ENCODE measurements around the gene MRAS.

The MRAS gene

GRCh38 chr3:138404121-138404520, 55.7 kb downstream of the MRAS start:
- Histone ChIP-seq H3K27ac (no peak overlapping the region), H3K4me3 (ENCODE audit: low read depth, low read length) (no peak overlapping the region), H3K4me2 (ENCODE audit: low read length) (no peak overlapping the region), H3K36me3 (ENCODE audit: control insufficient read depth, insufficient read depth, low read length) (no peaks in the 10 kb centered on the region), H3K79me2 (no peaks in the 10 kb centered on the region), H3K9ac (no peak overlapping the region), H3K27me3 (ENCODE audit: control insufficient read depth, insufficient read depth, low read length) (no peaks in the 10 kb centered on the region), H2AFZ (no peak overlapping the region), H3K4me1 (no peaks in the 10 kb centered on the region), H3K9me3 (ENCODE audit: control insufficient read depth, low read length) (no peaks in the 10 kb centered on the region)
- TF ChIP-seq CTCF (IDR thresholded peaks at IDR 0.05), result no peak

GRCh38 chr3:138405001-138405400, 56.6 kb downstream of the MRAS start:
- Histone ChIP-seq H3K9ac (no peak overlapping the region), H3K9me3 (ENCODE audit: control insufficient read depth, low read length) (no peaks in the 10 kb centered on the region), H3K27me3 (ENCODE audit: control insufficient read depth, insufficient read depth, low read length) (no peaks in the 10 kb centered on the region), H3K4me1 (no peaks in the 10 kb centered on the region), H3K36me3 (ENCODE audit: control insufficient read depth, insufficient read depth, low read length) (no peaks in the 10 kb centered on the region), H3K4me2 (ENCODE audit: low read length) (no peak overlapping the region), H3K4me3 (ENCODE audit: low read depth, low read length) (no peak overlapping the region), H3K79me2 (no peaks in the 10 kb centered on the region), H3K27ac (no peak overlapping the region), H2AFZ (no peak overlapping the region)
- TF ChIP-seq CTCF (IDR thresholded peaks at IDR 0.05), result no peak

GRCh38 chr3:138405486-138405885, 57.1 kb downstream of the MRAS start:
- Histone ChIP-seq H3K9ac (no peak overlapping the region), H3K4me3 (ENCODE audit: low read depth, low read length) (no peak overlapping the region), H3K4me1 (no peaks in the 10 kb centered on the region), H3K9me3 (ENCODE audit: control insufficient read depth, low read length) (no peaks in the 10 kb centered on the region), H2AFZ (no peak overlapping the region), H3K27me3 (ENCODE audit: control insufficient read depth, insufficient read depth, low read length) (no peaks in the 10 kb centered on the region), H3K4me2 (ENCODE audit: low read length) (no peak overlapping the region), H3K36me3 (ENCODE audit: control insufficient read depth, insufficient read depth, low read length) (no peaks in the 10 kb centered on the region), H3K79me2 (no peaks in the 10 kb centered on the region), H3K27ac (no peak overlapping the region)
- TF ChIP-seq CTCF (IDR thresholded peaks at IDR 0.05), result no peak

GRCh38 chr3:138406606-138407005, 58.2 kb downstream of the MRAS start:
- Histone ChIP-seq H3K9ac (no peak overlapping the region), H2AFZ (no peak overlapping the region), H3K36me3 (ENCODE audit: control insufficient read depth, insufficient read depth, low read length) (no peaks in the 10 kb centered on the region), H3K4me2 (ENCODE audit: low read length) (no peak overlapping the region), H3K9me3 (ENCODE audit: control insufficient read depth, low read length) (no peaks in the 10 kb centered on the region), H3K79me2 (no peaks in the 10 kb centered on the region), H3K4me3 (ENCODE audit: low read depth, low read length) (no peak overlapping the region), H3K27ac (no peak overlapping the region), H3K4me1 (no peaks in the 10 kb centered on the region), H3K27me3 (ENCODE audit: control insufficient read depth, insufficient read depth, low read length) (no peaks in the 10 kb centered on the region)
- TF ChIP-seq CTCF (IDR thresholded peaks at IDR 0.05), result no peak

- H2AFZ ChIP-seq, result no peak overlapping the region
- no peaks in the 10 kb centered on the region for H3K79me2 ChIP-seq
- H3K27ac ChIP-seq, result no peak overlapping the region
- no peak overlapping the region for H3K9ac ChIP-seq
- no peaks in the 10 kb centered on the region for H3K9me3 ChIP-seq (ENCODE audit: control insufficient read depth, low read length)
- H3K36me3 ChIP-seq (ENCODE audit: control insufficient read depth, insufficient read depth, low read length), result no peaks in the 10 kb centered on the region
- no peak overlapping the region for H3K4me3 ChIP-seq (ENCODE audit: low read depth, low read length)
- no peak for TF ChIP-seq CTCF (IDR thresholded peaks at IDR 0.05)
- no peaks in the 10 kb centered on the region for H3K27me3 ChIP-seq (ENCODE audit: control insufficient read depth, insufficient read depth, low read length)
- no peak overlapping the region for H3K4me2 ChIP-seq (ENCODE audit: low read length)
- no peaks in the 10 kb centered on the region for H3K4me1 ChIP-seq
Observed at GRCh38 chr3:138407236-138407907, 59.0 kb downstream of the MRAS start.

Data from parathyroid adenoma (tissue), 2 donors.